ENCODE measurements around the gene IL17RD.
"Not testable (repeated sequence)": the region's sequence is repeated elsewhere in the genome, so short reads cannot be mapped to it uniquely, and the experiment has no call there.

Gene IL17RD

GRCh38 chr3:57098418-57099310 lies 66.5 kb downstream of the IL17RD start:
- peak in 1 of 10 donors; percentile 68 for DNase-seq
- intact Hi-C loops (cut with DNase I), result loop anchor here (5.0 kb wide), 1 partner anchor 101 kb away; no protein-coding TSS in a partner anchor

- DNase-seq, result peak in 1 of 10 donors; percentile 54
- intact Hi-C loops (cut with DNase I), result loop anchor here (5.0 kb wide), 1 partner anchor 100 kb away; no protein-coding TSS in a partner anchor
Measured at GRCh38 chr3:57097536-57097935, 67.6 kb downstream of the IL17RD start.

GRCh38 chr3:57095363-57095762 lies 69.8 kb downstream of the IL17RD start:
- intact Hi-C loops (cut with DNase I), result loop anchor here (5.0 kb wide), 1 partner anchor 98 kb away; no protein-coding TSS in a partner anchor
- no peak for DNase-seq

GRCh38 chr3:57094575-57094974 lies 70.6 kb downstream of the IL17RD start:
- peak in 1 of 10 donors; percentile 16 for DNase-seq
- intact Hi-C loops (cut with DNase I), result no loop called here

GRCh38 chr3:57093971-57094535 lies 71.1 kb downstream of the IL17RD start:
- DNase-seq, result no peak
- intact Hi-C loops (cut with DNase I), result no loop called here

GRCh38 chr3:57093489-57093888 lies 71.7 kb downstream of the IL17RD start:
- intact Hi-C loops (cut with DNase I), result no loop called here
- peak in 1 of 10 donors; percentile 12 for DNase-seq

GRCh38 chr3:57091521-57092273 lies 73.5 kb downstream of the IL17RD start:
- no peak for DNase-seq
- intact Hi-C loops (cut with DNase I), result no loop called here

- intact Hi-C loops (cut with DNase I), result no loop called here
- no peak for DNase-seq
Measured at GRCh38 chr3:57089043-57089442, 76.1 kb downstream of the IL17RD start.

GRCh38 chr3:57088503-57088902 lies 76.7 kb downstream of the IL17RD start:
- intact Hi-C loops (cut with DNase I), result no loop called here
- DNase-seq, result no peak

GRCh38 chr3:57087361-57088092 lies 77.6 kb downstream of the IL17RD start:
- peak in 1 of 10 donors; percentile 29 for DNase-seq
- intact Hi-C loops (cut with DNase I), result no loop called here

- no peak for DNase-seq
- intact Hi-C loops (cut with DNase I), result no loop called here
Measured at GRCh38 chr3:57086201-57086600, 79.0 kb downstream of the IL17RD start.

GRCh38 chr3:57085211-57085610 lies 79.9 kb downstream of the IL17RD start:
- intact Hi-C loops (cut with DNase I), result no loop called here
- DNase-seq, result peak in 1 of 10 donors; percentile 24

GRCh38 chr3:57083266-57083995 lies 81.7 kb downstream of the IL17RD start:
- intact Hi-C loops (cut with DNase I); DNase-seq: not testable (repeated sequence)

GRCh38 chr3:57082481-57082880 lies 82.7 kb downstream of the IL17RD start:
- intact Hi-C loops (cut with DNase I), result no loop called here
- DNase-seq, result no peak

GRCh38 chr3:57081173-57081572 lies 84.0 kb downstream of the IL17RD start:
- intact Hi-C loops (cut with DNase I), result no loop called here
- no peak for DNase-seq

- intact Hi-C loops (cut with DNase I), result no loop called here
- no peak for DNase-seq
Measured at GRCh38 chr3:57080171-57080570, 85.0 kb downstream of the IL17RD start.

- DNase-seq, result peak in 1 of 10 donors; percentile 73
- intact Hi-C loops (cut with DNase I), result loop anchor here (5.0 kb wide), 1 partner anchor 82 kb away; no protein-coding TSS in a partner anchor
Measured at GRCh38 chr3:57079474-57079831, 85.7 kb downstream of the IL17RD start.

- intact Hi-C loops (cut with DNase I), result loop anchor here (5.0 kb wide), 1 partner anchor 82 kb away; no protein-coding TSS in a partner anchor
- DNase-seq, result peak in 3 of 10 donors; percentile 38 to 88 (median 70)
Measured at GRCh38 chr3:57078635-57079473, 86.3 kb downstream of the IL17RD start.

- intact Hi-C loops (cut with DNase I), result loop anchor here (5.0 kb wide), 1 partner anchor 81 kb away; no protein-coding TSS in a partner anchor
- DNase-seq, result peak in 5 of 10 donors; percentile 11 to 86 (median 25)
Measured at GRCh38 chr3:57078344-57078634, 86.9 kb downstream of the IL17RD start.
